GM21526 (cell line): ENCODE results near the gene SUPT7L.
A peak's percentile ranks its signal among the peaks of the same experiment; 100 is the strongest.

Experiments
- ATAC-seq: cut with Tn5 transposase; IDR thresholded peaks from one replicate; pipeline ENCODE4 v1.9.1; 2021; ENCODE audit warnings: moderate library complexity; ENCODE audit not compliant: unreplicated experiment, low FRiP score

The SUPT7L gene, protein sequence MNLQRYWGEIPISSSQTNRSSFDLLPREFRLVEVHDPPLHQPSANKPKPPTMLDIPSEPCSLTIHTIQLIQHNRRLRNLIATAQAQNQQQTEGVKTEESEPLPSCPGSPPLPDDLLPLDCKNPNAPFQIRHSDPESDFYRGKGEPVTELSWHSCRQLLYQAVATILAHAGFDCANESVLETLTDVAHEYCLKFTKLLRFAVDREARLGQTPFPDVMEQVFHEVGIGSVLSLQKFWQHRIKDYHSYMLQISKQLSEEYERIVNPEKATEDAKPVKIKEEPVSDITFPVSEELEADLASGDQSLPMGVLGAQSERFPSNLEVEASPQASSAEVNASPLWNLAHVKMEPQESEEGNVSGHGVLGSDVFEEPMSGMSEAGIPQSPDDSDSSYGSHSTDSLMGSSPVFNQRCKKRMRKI

DNA sequence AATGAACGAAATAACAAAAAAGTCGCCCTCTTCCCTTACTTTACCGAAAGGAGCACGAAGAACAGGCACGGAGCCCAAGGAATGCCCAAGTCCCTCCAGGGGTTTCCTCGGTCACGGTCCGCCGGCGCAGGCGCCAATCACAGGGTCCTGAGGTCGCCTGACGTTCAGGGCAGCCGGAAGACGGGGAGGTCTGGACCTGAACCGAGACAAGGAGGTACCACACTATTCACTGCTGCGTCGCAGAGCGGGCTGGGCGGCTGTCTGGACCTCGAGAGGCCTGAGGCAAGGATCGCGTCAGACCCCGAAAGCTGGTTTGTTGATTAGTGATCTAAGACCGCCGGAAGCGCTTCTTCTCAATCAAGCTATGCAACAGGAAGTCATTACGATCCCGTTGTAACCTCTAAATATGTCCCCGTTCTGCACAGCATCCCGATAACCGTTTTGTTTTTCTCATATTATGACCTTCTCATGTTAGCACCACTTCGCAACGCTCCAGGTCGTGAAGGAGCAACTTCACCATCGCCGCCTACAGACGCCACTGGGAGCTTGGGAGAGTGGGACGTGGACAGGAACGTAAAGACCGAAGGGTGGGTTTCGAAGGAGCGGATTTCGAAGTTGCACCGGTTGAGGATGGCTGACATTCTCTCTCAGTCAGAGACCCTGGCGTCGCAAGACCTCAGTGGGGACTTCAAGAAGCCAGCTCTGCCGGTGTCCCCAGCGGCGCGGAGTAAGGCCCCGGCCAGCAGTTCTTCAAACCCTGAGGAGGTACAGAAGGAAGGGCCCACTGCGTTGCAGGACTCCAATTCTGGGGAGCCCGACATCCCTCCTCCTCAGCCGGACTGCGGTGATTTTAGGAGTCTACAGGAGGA, at the start of gene SUPT7L, which contains the start of gene SLC4A1AP:
TSS of gene SUPT7L (minus strand) at position 330 of the 869 bp plus-strand sequence. CDS start 1,422 bp downstream, outside the sequence.
TSS of gene SLC4A1AP (plus strand) at position 605 of the 869 bp plus-strand sequence. CDS start at position 631, 26 bp downstream.
- ATAC-seq: peak; percentile 55

DNA sequence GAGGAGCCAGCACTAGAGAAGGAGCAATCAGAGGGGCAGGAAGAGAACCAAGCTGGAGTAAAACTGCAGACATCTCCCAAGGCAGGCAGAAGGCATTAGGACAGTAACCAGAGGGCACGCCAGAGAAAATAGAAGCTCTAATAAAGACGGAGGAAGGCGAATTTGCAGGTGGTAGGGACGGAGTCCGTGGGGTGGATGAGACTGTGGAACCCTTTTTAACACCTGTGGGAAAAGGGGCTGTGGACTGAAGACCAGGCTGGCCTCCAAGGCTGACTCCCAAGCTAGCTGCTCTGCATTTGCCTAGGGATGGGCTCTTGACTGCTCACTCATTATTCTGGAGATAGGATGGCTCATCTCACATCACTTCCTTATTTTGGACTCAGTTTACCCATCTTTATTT, 49.8 kb upstream of the SUPT7L start:
- no peak for ATAC-seq

DNA sequence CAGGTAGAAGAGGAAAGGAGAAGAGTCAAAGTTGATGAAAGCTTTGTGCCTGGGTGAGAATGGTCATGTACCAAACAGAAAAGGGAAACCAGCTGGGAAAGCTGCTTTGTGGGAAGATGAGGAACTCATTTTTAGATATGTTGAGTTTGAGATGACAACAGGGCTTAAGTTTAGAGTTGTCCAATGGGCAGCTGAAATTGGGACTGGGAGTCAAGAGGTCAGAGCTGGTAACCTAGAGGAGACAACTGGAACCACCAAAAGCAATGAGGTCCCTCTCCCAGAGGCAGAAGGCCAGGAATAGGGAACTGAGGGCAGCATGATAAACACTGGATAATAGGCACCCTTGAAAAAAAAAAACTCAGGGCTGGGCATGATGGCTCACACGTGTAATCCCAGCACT, 49.1 kb upstream of the SUPT7L start:
- ATAC-seq: no peak

DNA sequence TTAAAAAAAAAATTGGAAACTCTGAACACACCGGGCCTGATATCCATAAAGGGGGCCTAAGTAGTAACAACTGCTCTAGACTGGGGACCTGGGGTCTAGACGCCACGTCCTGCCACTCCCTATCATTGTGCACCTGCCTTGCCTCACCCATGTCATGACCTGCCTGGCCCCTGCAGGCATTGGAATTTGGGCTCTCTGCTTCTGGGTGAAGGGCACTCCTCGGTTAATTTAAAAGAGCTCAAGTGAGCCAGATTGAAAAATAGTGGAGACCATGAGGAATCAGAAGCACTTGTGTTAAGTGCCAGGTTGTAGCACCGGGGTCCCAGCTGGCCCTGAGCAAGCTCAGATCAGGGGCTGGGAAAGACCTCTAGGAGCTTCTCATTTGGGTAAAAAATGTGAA, 48.4 kb upstream of the SUPT7L start:
- no peak for ATAC-seq

DNA sequence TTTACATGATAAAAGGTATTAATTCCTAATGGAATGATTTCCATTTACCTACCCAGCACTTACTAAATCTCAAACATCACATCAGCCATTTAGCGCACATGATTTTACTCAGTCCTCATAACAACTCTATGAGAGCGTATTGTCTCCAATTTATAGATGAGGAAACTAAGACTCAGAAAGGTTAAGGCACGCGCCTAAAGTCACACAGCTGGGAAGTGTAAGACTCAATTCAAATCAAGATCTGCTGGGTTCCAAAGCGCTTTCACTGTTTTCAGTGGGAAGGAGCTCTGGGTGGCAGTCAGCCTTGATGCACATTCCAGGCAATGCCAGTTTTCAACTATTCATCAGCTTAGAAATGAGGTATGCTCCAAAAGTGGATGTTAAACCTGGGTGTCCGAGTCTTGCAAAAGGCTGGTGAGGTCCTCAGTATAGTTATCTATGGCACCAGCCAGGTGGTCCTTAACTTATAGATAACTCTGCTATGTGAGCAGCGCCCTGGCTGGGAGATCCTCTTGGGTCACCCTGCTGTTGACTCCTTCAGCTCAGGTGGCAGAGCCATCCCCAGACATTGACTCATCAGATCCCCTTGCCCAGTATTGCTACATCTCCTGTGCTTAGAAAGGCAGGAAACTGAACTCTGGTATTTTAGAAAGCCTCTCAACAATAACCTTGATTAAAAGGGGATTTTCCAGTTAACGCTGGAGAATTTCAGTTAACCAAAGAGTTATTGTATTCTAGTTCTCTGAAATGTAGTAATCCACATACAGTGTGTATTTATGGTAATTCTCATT, 47.4 kb upstream of the SUPT7L start:
- ATAC-seq: no peak

DNA sequence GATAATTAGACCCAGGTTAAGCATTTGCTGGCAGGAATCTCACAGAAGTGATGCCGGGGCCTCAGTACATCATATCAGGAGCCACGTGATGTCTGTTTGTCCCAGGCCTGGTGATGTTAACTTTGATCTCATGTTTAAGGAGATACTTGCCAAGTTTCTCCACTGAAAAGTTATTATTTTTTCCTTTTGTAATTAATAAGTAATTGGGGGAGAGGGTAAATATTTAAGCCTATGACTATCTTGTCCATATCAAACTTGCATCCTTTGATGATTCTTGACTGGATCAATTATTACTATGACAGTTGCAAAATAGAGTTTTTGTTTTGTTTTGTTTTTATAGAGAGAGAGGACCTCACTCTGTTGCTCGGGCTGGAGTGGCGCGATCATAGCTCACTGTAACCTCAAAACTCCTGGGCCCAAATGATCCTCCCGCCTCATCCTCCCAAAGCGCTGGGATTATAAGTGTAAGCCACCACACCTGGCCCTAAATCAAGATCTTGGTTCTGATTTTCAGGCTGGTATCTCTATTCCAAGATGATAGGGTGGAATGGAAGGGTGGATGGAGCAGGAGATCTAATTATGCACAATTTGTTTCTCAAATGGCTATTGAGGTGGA, 46.7 kb upstream of the SUPT7L start:
- ATAC-seq: no peak

DNA sequence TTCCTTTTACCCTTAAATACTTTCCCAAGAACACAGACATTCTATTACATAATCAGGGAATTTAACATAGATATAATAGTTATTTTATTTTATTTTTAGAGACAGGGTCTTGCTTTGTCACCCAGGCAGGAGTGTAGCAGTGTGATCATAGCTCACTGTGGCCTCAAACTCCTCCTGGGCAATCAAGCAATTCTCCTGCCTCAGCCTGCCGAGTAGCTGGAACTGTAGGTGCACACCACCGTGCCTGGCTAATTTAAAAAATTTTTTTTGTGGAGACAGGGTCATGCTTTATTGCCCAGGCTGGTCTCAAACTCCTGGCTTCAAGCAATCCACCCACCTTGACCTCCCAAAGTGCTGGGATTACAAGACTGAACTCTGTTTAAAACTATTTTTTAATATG, 45.9 kb upstream of the SUPT7L start:
- ATAC-seq: no peak

DNA sequence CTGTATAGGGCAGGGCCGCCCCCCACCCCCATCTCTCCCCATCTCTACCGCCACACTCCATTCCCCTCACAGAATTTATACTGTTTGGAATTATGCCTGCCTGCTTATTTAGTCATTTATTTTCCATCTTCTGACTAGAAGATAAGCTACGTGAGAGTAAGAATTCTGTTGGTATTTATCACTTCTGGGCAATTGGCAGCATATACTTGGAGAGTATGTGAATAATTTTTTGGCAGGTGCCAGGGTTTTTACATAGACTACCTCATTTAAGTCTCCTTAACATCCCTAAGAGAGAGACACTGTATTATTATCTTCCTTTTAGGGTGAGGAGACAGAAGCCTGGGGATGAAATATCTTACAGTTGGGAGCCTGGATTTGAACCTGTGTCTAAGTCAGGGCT, 45.3 kb upstream of the SUPT7L start:
- no peak for ATAC-seq

DNA sequence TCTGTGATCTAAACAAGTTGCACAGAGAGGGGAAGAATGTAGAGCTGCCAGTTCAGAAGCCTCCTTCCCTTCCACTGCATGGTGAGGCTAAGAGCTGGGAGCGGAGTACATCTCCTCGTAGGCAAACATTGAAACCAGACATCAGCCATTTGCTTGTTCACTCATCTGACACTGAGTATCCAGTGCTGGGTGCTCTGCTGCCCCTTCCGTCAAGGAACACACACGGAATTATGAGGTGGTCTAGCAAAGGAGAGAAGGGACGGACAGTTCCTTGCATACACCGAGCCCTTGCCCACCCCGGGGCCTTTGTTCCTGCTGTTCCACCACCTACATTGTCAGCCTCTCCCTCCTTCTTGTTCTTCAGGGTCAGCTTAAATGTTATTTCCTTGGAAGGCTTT, 44.8 kb upstream of the SUPT7L start:
- ATAC-seq: no peak

DNA sequence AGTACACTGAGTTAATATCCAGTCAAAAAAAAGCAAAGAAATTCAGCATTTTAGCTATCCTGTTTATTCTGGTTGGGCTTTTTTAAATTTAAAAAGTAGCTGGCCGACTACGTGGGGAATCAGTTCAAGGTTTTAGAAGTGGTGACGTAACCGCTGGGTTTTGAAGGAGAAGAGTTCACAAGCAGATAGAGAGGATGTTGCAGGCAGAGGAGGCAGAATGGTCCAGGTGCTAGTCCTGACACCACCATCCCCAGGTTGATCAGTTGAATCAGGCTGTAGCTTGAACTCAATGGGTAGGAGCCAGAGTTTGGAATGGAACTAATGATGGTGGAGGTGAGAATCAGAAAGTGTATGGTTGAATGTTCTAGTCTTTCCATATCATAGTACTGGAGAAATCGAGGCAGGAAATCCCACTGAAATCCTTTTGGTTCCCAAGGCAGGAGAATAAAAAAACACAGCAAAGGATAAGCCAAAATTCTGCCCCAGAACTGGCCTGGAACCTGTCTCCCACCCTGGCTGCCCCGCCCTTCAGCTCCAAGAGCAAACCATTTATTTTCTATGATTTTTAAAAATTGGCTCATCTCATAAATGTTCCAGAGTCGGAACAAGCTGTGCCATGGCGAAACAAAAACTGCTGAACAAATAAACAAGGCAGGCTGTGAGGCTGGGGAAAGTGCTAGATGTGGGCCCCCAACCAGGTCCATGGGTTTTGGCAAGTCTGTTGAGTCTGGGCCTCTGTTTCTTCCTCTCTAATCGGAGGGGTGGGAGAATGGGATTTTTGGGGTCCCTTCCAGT, 44.2 kb upstream of the SUPT7L start:
- ATAC-seq: no peak

DNA sequence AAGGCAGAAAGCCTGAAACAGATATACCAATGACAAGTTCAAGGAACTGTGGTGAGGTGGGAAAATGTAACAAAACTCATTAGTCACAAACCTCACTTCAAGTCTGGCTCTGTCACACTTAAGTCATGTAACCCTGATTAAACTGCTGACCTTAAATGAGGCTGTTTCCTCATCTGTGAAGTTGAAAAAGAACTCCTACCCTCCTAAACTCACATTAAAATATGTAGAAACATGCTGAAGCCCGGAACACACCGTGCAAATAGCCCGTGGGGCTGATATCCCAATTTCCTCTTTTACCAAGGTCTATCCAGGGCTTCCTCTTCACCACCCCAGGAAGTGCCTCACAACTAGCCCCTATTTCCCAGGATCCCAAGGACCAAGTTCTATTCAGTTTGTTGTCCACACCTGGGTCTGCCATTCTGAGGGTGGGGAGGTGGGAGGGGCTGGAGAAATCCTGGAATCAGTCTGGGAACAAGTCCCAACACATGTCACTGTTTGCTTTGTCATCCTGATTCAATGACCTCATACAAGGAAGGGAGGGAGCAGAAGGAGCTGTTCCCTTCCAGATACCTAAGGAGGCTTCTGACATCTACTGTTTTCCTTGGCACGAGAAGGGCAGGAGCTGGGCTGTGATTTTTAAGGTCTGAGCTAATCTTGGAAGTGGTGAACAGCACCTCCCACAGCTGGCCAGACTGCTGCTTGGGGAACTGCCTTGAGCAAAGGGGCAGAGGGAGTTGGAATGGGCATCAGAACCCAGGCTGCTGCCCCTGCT, 42.6 kb upstream of the SUPT7L start:
- ATAC-seq: no peak

DNA sequence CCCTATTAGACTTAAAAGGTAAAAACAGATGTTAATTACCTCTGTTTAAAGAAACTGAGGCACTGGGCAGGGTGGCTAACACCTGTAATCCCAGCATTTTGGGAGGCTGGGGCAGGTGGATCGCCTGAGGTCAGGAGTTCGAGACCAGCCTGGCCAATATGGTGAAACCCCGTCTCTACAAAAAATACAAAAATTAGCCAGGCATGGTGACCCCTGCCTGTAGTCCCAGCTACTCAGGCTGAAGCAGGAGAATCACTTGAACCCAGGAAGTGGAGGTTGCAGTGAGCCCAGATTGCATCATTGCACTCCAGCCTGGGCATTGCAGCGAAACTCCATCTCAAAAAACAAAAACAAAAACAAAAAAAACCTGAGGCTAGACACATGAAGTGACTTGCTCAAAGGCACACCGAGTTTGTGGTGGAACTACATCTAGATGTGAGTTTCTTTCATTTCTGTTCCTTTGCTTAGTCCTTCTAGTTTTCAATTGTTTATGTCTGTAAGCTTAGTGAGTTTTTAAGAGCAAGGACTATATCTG, 41.0 kb upstream of the SUPT7L start:
- ATAC-seq: no peak

DNA sequence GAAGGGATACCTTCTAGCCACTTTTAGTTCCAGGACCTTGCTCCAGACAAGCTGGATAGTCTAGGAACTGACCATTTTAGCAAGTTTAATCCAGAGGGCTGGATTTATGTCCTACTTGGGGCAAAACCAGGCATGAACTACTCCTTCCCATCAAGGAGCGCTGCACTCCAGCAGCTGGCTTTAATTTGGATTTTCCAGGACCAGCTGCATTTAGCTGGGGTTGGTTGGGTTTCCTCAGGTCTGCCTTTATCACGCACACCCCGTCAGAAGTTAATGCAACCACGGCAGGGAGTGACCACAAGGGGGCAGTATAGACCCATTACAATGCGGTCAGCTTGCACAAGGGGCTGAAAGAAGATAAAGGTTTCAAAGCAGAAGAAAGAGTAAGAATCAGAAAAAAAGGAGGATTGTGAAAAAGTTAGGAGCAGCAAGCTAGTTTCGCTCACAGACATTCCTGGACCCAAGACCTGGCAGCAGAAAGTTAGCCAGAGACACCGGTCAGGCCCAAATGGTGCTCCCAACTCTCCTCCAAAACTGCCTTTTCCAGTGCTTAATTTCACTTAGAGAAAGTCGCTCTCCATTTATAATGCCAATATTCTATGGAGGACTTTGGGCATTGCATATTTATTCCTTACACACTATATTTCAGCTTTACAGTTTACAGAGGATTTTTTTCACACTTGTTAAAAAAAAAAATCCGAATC, 40.4 kb upstream of the SUPT7L start:
- ATAC-seq: no peak

DNA sequence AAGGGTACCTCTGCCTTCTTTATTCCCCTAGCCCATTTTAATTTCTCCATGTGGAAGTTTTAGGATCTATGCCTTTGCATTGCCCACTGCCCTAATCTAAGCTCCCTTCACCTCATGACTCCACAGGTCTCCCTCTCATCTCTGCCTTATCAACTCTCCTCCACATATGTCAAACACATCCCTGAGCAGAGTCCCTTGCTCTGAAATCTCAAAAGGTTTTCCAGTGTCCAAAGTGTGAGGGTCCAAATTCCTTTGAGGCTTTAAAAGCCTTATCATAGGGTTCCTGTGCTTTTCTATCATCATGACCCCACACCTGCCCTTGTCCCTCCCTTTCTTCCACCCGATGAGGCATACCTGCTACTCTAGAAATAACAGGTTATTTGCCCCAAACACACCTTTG, 38.9 kb upstream of the SUPT7L start:
- no peak for ATAC-seq

DNA sequence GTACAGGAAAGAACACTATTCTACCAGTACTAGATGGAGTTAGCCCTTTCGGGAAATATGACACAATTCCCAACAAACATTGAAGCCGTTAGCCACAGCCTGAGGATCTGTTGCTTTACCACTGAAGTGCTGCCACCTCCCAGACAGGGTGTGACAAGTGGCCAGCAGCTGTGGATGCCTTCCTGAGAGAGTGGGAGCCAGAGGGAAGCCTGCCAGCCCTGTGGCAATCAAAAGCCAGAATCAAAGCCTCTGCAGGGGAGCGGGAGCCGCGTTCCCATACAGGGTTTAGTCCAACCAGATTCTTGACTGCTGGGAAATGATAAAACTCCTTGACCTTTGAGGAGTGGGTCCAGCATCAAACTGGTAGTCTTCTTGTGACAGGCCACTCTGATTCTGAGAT, 38.3 kb upstream of the SUPT7L start:
- ATAC-seq: no peak

DNA sequence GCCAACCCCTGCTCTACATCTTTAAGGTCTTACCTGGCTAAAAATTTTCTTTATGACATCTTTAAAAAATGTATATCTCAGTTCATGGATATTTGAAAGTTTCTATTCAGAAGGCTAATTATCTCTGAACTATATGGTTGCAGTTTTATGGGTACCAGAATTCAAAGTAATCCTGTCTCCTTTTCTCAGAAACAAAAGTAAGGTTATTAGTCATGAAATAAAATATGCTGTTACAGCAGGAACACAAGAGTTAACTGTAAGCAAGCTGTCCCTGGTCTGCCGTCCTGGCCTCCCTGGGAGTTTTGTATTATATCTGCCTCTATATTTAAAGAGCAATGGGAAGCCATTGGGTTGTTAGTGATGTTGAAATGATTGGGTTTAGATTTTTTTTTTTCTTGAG, 34.2 kb upstream of the SUPT7L start:
- no peak for ATAC-seq

DNA sequence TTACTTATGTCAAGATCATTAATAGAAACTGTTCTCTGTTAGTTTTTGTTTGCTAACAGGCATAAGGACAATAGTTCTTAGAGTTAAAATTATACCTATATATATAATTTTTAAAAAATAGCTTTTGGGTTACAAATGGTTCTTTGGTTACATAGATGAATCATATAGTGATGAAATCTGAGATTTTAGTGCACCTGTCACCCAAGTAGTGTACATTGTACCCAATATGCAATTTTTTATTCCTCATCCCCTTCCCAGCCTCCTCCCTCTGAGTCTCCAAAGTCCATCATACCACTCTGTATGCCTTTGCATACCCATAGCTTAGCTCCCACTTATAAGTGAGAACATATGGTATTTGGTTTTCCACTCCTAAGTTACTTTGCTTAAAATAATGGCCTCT, 26.6 kb upstream of the SUPT7L start:
- ATAC-seq: no peak

DNA sequence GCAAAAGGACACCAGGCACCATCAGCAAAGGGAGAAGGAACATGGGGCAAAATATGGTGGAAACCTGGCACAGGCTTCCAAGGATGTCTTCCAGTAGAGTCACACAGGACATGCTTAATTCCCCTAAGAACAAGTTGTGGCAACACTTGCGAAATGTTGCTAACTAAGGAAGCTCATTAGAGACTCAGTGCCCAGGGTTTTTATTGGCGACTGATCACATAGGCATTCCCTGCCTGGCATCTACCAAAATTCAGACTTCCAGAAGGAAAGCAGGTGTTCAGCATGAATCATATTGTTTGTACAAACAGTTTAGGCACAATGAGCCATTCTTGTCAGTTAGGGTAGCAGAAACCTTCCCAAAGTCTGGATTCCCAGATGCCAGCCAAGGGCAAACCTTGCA, 26.0 kb upstream of the SUPT7L start:
- no peak for ATAC-seq
